ENCODE results near the gene PRDX1. TPM values are rescaled to one million over a fixed set of nuclear protein-coding genes. Genes with fewer than 3 reads are reported as not detected.

The PRDX1 gene
- total RNA-seq, 2 donors from 2014 or later = 196 to 246 TPM

- DNase-seq (ENCODE audit: low spot score) = no peak
- Histone ChIP-seq H3K9me3 (no peaks in the 10 kb centered on the region), H3K36me3 (peaks cover 70% of the 10 kb centered on the region), H3K27ac (no peak overlapping the region), H3K4me1 (ENCODE audit: control insufficient read depth in 1 of 2, low read depth in 2 of 2) (no peaks in the 10 kb centered on the region), H3K27me3 (replicated peaks; ENCODE audit: insufficient read depth) (no peaks in the 10 kb centered on the region), H3K4me3 (no peak overlapping the region)
- peak; percentile 46 for TF ChIP-seq CTCF (IDR thresholded peaks at IDR 0.05)
- no peak for ATAC-seq (ENCODE audit: insufficient number of reproducible peaks, low FRiP score, low read depth)
These were observed 9.0 kb downstream of the PRDX1 start for GRCh38 chr1:45512641-45513054.

GRCh38 chr1:45510972-45511527 lies 10.6 kb downstream of the PRDX1 start:
- peaks cover 60% of the 10 kb centered on the region for H3K36me3 ChIP-seq
- DNase-seq (ENCODE audit: low spot score) (no peak), ATAC-seq (ENCODE audit: insufficient number of reproducible peaks, low FRiP score, low read depth) (no peak)
- TF ChIP-seq CTCF (IDR thresholded peaks at IDR 0.05) = no peak
- H3K9me3 ChIP-seq = no peaks in the 10 kb centered on the region
- H3K4me1 ChIP-seq (ENCODE audit: control insufficient read depth in 1 of 2, low read depth in 2 of 2) = no peaks in the 10 kb centered on the region
- no peaks in the 10 kb centered on the region for H3K27me3 ChIP-seq (replicated peaks; ENCODE audit: insufficient read depth)
- H3K27ac ChIP-seq = no peak overlapping the region
- no peak overlapping the region for H3K4me3 ChIP-seq

GRCh38 chr1:45510036-45510971 lies 11.4 kb downstream of the PRDX1 start:
- Histone ChIP-seq H3K9me3 (no peaks in the 10 kb centered on the region), H3K4me1 (ENCODE audit: control insufficient read depth in 1 of 2, low read depth in 2 of 2) (no peaks in the 10 kb centered on the region), H3K27ac (no peak overlapping the region), H3K27me3 (replicated peaks; ENCODE audit: insufficient read depth) (no peaks in the 10 kb centered on the region), H3K36me3 (peaks cover 53% of the 10 kb centered on the region), H3K4me3 (no peak overlapping the region)
- ATAC-seq (ENCODE audit: insufficient number of reproducible peaks, low FRiP score, low read depth) (no peak), DNase-seq (ENCODE audit: low spot score) (no peak)
- no peak for TF ChIP-seq CTCF (IDR thresholded peaks at IDR 0.05)

- H3K36me3 ChIP-seq = peaks cover 38% of the 10 kb centered on the region
- H3K9me3 ChIP-seq = no peaks in the 10 kb centered on the region
- no peaks in the 10 kb centered on the region for H3K4me1 ChIP-seq (ENCODE audit: control insufficient read depth in 1 of 2, low read depth in 2 of 2)
- H3K4me3 ChIP-seq = no peak overlapping the region
- ATAC-seq (ENCODE audit: insufficient number of reproducible peaks, low FRiP score, low read depth) (no peak), DNase-seq (ENCODE audit: low spot score) (no peak)
- no peak for TF ChIP-seq CTCF (IDR thresholded peaks at IDR 0.05)
- peak overlapping the region in 1 of 2 donors; percentile 19 for H3K27ac ChIP-seq
- no peaks in the 10 kb centered on the region for H3K27me3 ChIP-seq (replicated peaks; ENCODE audit: insufficient read depth)
These were observed 13.2 kb downstream of the PRDX1 start for GRCh38 chr1:45508295-45509151.

- TF ChIP-seq CTCF (IDR thresholded peaks at IDR 0.05) = no peak
- peaks cover 33% of the 10 kb centered on the region for H3K36me3 ChIP-seq
- no peak for DNase-seq (ENCODE audit: low spot score)
- no peaks in the 10 kb centered on the region for H3K9me3 ChIP-seq
- no peak overlapping the region for H3K4me3 ChIP-seq
- no peaks in the 10 kb centered on the region for H3K4me1 ChIP-seq (ENCODE audit: control insufficient read depth in 1 of 2, low read depth in 2 of 2)
- no peaks in the 10 kb centered on the region for H3K27me3 ChIP-seq (replicated peaks; ENCODE audit: insufficient read depth)
- peak overlapping the region in 1 of 2 donors; percentile 19 for H3K27ac ChIP-seq
- no peak for ATAC-seq (ENCODE audit: insufficient number of reproducible peaks, low FRiP score, low read depth)
These were observed 13.8 kb downstream of the PRDX1 start for GRCh38 chr1:45507893-45508292.

Data from thoracic aorta (tissue), 2 donors.